Hepatocyte (in vitro differentiated cells): ENCODE results near the gene MAPK4.

Source experiments
- CTCF ChIP-seq: fragments of 200-600 bp; sonication (generic); IDR thresholded peaks from 2 replicates; pipeline ENCODE4 v1.5.1; 2016; ENCODE audit warnings: antibody characterized with exemption, mild to moderate bottlenecking; ENCODE audit not compliant: poor library complexity
- EZH2 ChIP-seq: fragments of 200-600 bp; sonication (generic); IDR thresholded peaks from 2 replicates; pipeline ENCODE4 v1.6.1; 2016; ENCODE audit warnings: antibody characterized with exemption, mild to moderate bottlenecking, borderline replicate concordance
- EZH2phosphoT487 ChIP-seq: fragments of 200-600 bp; sonication (generic); IDR thresholded peaks from one replicate; pipeline ENCODE4 v1.6.1; 2018; ENCODE audit warnings: antibody characterized with exemption, mild to moderate bottlenecking, low read depth, moderate library complexity; ENCODE audit not compliant: unreplicated experiment, severe bottlenecking

- TF ChIP-seq EZH2phosphoT487, result no peak
- no peak for TF ChIP-seq CTCF
- TF ChIP-seq EZH2, result no peak
Measured at GRCh38 chr18:50737127-50737526, 177.2 kb downstream of the MAPK4 start.
